GM21528 (cell line): ENCODE data around the gene HCFC1.

ENCODE experiments used
- ATAC-seq: cut with Tn5 transposase; IDR thresholded peaks from one replicate; pipeline ENCODE4 v1.9.1; 2021; ENCODE audit warnings: mild to moderate bottlenecking, moderate library complexity; ENCODE audit not compliant: unreplicated experiment, low FRiP score

The HCFC1 gene

DNA sequence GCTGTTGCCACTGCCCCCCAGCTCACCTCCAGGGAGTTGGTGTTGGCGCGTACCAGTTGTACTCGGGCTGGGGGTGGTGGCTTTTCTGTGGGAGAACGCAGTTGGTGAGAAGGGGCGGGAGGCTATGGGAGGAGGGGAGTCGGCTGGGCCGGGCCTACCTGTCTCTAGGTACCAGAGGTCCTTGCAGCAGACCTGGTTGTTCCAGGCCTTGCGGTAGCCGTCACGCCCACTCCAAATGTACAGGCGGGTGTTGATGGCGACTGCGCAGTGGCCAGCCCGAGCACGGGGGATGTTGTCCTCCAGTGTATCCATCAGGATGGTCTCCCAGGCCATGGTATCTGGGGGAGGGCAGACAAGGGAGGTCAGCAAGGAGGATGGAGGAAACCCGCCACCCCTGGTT is 11.5 kb downstream of the HCFC1 start:
- ATAC-seq, result no peak

DNA sequence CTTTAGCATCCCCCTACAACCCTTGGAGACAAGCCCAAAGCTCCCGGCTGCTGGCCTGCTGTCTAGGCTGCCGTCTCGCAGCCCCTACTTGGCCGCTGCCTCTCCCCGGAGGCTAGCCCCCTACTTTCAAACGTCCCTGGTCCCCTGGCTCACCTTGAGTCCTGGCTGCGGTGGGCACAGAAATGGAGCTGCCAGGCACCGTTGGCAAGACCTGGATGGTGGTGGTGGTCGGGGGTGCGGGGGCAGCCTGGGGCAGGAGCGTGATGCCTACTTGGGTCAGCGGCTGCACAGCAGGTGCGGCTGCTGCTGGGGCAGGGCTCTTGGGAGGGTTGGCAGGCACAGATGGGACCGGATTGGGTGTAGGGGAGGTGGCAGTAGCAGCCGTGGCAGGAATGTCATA is 12.0 kb downstream of the HCFC1 start:
- no peak for ATAC-seq

- ATAC-seq, result no peak
Measured at GRCh38 chrX:153958605-153959004, 13.0 kb downstream of the HCFC1 start.

DNA sequence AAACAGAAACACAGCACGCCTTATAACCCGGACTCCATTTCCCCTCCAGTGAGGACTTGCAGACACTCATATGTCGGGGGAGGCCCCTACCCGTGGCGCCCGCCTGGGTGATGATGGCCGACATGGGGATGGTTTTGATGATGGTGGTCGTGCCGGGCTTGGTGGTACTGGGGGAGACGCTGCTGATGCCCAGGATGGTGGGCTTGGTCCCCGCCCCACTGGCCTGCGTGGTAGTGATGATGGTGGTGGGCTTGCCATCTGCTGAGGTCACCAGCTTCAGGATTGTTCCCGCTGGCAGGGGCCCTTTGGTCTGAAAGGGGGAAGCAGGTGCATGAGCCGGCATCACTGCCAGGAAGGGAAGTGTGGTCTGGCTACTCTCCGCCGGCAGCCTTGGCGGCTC is 14.4 kb downstream of the HCFC1 start:
- ATAC-seq, result no peak

- ATAC-seq, result no peak
Measured at GRCh38 chrX:153956044-153956907, 15.3 kb downstream of the HCFC1 start.

- no peak for ATAC-seq
Measured at GRCh38 chrX:153955228-153955732, 16.3 kb downstream of the HCFC1 start.

DNA sequence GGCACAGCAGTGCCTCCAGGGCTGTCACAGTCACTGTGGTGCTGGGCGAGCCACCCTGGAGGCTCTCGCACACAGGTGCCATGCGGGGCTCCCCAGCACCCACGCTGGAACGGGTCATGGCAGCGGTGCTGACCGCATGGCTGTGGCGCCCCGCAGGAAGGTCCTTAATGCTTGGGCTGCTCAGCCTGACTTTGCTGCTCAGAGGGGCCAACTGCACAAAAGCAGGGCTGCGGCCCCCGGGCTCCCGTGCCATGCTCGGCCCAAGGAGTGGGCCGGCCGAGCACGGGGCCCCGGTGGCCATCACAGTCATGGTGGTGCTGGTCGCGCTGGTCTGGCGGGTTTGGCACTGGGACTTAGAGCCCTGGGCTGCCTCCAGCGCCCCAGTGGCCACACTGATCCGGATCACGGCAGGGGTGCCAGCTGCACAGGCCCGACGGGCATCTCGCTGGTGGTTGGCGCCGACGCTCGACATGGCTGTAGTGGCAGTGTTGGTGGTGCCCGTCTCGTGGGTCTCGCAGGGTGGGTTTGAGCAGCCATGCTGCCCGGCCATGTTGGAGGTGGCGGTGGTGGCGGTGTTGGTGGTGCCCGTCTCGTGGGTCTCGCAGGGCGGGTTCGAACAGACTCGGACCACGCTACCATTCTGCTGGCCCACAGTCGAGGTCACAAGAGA is 16.9 kb downstream of the HCFC1 start:
- ATAC-seq, result no peak

- ATAC-seq, result no peak
Measured at GRCh38 chrX:153953892-153954557, 17.6 kb downstream of the HCFC1 start.

DNA sequence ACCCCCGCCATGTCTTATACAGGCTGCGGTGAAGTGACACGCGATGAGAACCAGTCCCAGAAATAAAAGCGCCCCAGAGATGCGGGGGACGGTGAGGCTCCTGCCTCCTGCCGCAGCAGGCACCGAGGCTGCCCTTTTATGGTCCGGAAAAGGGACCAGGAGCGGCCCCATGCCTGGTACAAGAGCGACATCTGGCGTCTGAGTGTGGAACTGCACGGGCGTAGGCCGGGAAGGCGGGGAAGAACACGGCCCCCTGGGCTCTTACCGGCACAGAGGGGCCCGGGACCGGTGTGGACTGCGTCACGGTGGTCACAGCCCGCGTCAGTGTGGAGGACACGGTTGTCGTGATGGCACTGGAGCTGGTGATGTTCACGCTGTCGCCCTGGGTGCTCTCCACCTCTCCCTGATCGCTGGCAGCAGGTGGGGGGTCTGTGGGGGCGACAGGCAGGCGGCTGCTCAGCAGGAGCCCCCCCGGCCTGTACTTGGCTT is 18.2 kb downstream of the HCFC1 start:
- ATAC-seq, result no peak

- ATAC-seq, result no peak
Measured at GRCh38 chrX:153952373-153953026, 19.1 kb downstream of the HCFC1 start.

GRCh38 chrX:153951683-153952372 is 19.8 kb downstream of the HCFC1 start:
- ATAC-seq, result no peak

DNA sequence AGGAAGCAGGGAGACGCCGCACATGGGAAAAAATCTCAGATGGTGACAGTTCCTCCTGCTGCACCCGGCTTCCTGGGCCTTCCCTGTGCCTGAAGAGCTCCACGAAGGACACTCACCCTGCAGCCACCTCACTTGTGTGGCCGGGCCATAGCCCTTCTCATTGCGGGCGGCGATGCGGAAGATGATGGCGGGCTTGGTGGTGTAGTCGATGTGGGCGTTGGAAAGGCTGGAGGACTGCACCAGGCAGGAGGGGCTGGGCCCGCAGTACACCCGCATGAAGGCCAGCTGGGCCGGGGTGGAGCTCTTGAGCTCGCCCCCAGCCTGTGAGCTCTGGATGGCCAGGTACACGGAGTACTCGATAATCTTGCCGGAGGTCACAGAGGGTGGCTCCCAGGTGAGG is 21.5 kb downstream of the HCFC1 start:
- ATAC-seq, result no peak

DNA sequence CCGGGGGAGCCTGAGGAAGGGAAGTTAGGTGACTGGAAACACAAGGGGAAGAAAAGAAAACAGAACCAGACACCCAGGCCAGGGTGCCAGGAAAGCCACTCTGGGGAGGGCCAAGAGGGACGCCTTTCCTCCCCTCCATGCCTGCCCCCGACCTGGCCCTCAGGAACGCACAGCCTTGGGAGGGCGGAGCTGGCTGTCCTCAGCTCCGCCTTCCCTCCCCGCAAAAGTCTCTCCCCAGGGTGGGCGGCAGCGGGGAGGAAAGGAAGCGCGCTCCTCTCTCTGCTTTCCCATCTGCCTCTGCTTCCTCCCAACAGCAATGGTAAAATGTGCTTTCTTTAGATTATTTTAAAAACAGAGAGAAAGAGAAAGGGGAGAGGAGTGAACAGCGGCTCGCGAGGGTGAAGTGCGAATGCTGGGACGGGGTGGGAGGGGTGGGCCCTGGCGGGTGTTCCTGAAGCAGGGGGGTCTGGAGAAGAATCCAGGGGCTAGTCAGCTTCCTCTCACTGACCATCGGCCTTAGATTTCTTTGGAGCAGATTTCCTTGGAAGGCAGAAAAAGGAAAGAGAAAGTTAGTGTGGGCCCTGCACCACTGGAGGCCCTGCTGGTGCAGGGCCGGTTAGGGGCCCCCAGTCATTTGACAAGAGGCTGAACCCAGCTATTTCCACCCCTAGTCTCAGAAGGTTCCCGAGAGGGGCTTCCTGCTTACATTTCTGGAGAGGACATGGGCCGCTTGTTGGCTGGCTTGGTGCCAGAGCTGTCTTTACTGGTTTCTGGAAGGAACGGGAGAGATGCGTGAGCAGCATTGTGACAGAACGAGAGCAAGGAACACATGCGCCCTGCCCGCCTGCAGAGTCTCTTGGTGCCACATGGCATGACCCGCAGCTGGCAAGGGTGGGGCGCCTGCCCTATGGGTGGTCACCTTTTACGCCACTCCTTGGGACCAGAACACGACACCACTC is 22.5 kb downstream of the HCFC1 start:
- ATAC-seq, result no peak

GRCh38 chrX:153948002-153948466 is 23.6 kb downstream of the HCFC1 start:
- ATAC-seq, result no peak

DNA sequence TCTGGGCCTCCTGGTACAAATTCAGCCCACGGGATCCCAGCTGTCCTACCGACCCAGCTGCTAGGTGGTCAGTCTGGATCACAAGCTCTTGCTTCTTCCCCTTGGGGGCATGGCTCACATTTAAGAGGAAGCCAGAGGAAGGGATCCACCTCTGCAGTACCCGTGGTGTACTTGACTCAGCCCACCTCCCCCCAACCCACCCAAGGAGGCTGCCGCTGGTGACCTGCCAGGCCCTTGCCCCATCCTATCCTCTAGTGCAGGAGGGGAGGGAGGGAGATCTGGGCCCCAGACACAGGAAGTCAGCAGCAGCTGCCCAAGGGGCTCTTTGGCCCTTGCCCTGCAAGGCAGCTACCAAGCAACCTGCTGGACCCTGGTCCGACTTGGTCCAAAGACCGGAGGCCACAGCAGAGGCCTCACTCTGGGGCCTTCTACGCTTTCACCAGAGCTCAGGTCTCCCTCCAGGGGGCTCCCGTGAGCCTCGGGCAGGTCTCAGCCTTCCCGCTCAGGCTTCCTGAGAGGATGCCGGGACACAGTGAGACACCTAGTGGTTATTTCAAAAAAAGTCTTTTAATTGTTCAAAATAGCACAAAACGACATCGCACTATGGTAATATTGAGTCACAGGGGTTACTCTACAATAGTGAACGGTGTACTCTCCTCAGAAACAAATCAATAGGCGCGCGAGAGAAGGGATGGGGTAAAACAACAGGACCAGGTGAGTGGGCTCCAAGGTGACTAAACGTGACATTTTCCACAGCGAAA is 24.4 kb downstream of the HCFC1 start:
- ATAC-seq, result no peak

- ATAC-seq, result no peak
Measured at GRCh38 chrX:153945956-153946943, 25.4 kb downstream of the HCFC1 start.

GRCh38 chrX:153944800-153945150 is 26.8 kb downstream of the HCFC1 start:
- no peak for ATAC-seq
